Fibroblast of lung (primary cell): Measurements from ENCODE around the gene CCDC146.

Source experiments
- CTCF ChIP-seq, 2 donors: IDR thresholded peaks in 1 of 2; conservative IDR thresholded peaks in 1 of 2; 1 replicate in 1 of 2; 2 replicates in 1 of 2; pipeline ENCODE4 v1.5.1; 2011 to 2012; ENCODE audit warnings: low read length in 2 of 2, control low read depth in 1 of 2, inconsistent platforms in 1 of 2, low read depth in 1 of 2, mild to moderate bottlenecking in 1 of 2
- EZH2 ChIP-seq: IDR thresholded peaks from 2 replicates; pipeline ENCODE4 v1.5.1; 2012; ENCODE audit warnings: low read length, control low read depth, mild to moderate bottlenecking; ENCODE audit errors: missing control alignments

DNA sequence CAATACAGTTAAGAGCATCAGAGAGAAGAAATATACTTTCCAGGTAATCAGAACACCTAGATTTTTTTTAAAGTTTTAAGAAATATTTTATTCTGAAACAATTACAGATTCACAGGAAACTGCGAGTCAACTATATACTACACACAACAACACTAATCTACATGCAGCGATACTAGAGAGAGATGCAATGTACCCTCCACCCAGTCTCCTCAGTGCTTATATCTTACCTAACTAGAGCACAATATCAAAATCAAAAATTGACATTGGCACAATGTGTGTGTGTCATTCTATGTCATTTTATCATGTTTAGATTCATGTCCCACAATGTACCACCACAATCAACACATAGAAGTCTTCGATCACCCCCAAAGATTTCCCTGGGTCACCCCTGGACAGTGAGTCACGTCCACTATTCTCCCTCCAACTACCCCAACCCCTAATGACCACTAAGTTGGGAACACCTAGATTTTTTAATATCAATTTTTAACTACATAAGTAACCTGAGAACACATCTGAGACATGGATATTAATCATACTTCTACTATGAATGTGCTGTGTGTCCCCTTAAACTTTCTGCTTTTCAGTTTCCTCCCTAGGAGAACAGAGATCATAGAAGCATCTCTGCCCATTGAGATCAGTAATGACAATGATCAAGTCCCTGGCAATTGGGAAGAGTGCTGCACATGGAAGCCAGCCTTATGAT, 207.2 kb downstream of the CCDC146 start:
- TF ChIP-seq CTCF (conservative IDR thresholded peaks at IDR 0.05 in 1 of 2, IDR thresholded peaks at IDR 0.05 in 1 of 2; ENCODE audit: low read depth in 1 of 2, low read length in 2 of 2) (no peak), EZH2 (no peak)
